Ishikawa (cell line): ENCODE measurements around the gene MIS12.

Experiments used
- CEBPB ChIP-seq: IDR thresholded peaks from 2 replicates; pipeline ENCODE4 v1.6.1; 2012
- CREB1 ChIP-seq: IDR thresholded peaks from 2 replicates; pipeline ENCODE4 v1.6.1; 2012; ENCODE audit warnings: low read depth
- EGR1 ChIP-seq: IDR thresholded peaks from 2 replicates; pipeline ENCODE4 v1.6.1; 2012
- EP300 ChIP-seq: IDR thresholded peaks from 2 replicates; pipeline ENCODE4 v1.6.1; 2012; ENCODE audit warnings: borderline replicate concordance
- FOXM1 ChIP-seq: IDR thresholded peaks from 2 replicates; pipeline ENCODE4 v1.6.1; 2012; ENCODE audit warnings: low read depth, borderline replicate concordance
- MAX ChIP-seq: IDR thresholded peaks from 2 replicates; pipeline ENCODE4 v1.6.1; 2012
- NFIC ChIP-seq: IDR thresholded peaks from 2 replicates; pipeline ENCODE4 v1.6.1; 2012
- RAD21 ChIP-seq: IDR thresholded peaks from 2 replicates; pipeline ENCODE4 v1.6.1; 2012; ENCODE audit warnings: low read depth
- REST ChIP-seq: IDR thresholded peaks from 2 replicates; pipeline ENCODE4 v1.6.1; 2012; ENCODE audit warnings: low read depth, mild to moderate bottlenecking
- TAF1 ChIP-seq: IDR thresholded peaks from 2 replicates; pipeline ENCODE4 v1.6.1; 2012; ENCODE audit warnings: low read depth, mild to moderate bottlenecking
- TCF12 ChIP-seq: IDR thresholded peaks from 2 replicates; pipeline ENCODE4 v1.6.1; 2012; ENCODE audit warnings: low read depth
- TEAD4 ChIP-seq: IDR thresholded peaks from 2 replicates; pipeline ENCODE4 v1.6.1; 2012
- USF1 ChIP-seq: IDR thresholded peaks from 2 replicates; pipeline ENCODE4 v1.6.1; 2012
- YY1 ChIP-seq: IDR thresholded peaks from 2 replicates; pipeline ENCODE4 v1.6.1; 2012; ENCODE audit warnings: low read depth
- ZBTB7A ChIP-seq: IDR thresholded peaks from 2 replicates; pipeline ENCODE4 v1.6.1; 2012; ENCODE audit warnings: low read depth

MIS12 gene

GRCh38 chr17:5478992-5479391 is 7.4 kb upstream of the MIS12 start:
- TF ChIP-seq MAX (no peak), EP300 (no peak), CEBPB (no peak), NFIC (no peak), EGR1 (no peak), TAF1 (no peak), REST (no peak), FOXM1 (no peak), USF1 (no peak), YY1 (no peak), CREB1 (no peak), TCF12 (no peak), TEAD4 (no peak), RAD21 (no peak), ZBTB7A (no peak)

DNA sequence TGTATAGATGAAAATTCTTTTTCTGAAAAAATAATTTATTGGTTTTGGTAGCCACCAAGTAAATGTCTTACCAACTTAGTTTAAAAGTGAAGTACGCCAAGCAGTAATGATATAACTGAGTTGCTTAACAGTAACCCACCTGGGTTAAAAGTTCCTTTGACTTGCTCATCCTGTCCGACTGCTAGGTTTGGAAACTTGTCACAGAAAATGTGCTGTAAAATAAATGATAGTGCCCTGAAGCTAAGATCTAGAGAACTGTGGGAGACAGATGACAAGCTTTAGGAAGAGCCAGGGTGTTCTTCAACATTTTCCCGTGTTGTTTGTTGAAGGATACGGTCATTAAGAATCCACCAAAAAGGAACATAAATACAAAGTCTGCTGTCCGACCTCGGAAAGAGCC is 5.4 kb upstream of the MIS12 start:
- no peak for TF ChIP-seq TEAD4
- no peak for TF ChIP-seq EP300
- no peak for TF ChIP-seq USF1
- no peak for TF ChIP-seq MAX
- TF ChIP-seq TAF1 = no peak
- no peak for TF ChIP-seq TCF12
- TF ChIP-seq YY1 = no peak
- no peak for TF ChIP-seq CREB1
- no peak for TF ChIP-seq RAD21
- no peak for TF ChIP-seq ZBTB7A
- TF ChIP-seq EGR1 = no peak
- TF ChIP-seq FOXM1 = no peak
- TF ChIP-seq CEBPB = no peak
- no peak for TF ChIP-seq REST
- no peak for TF ChIP-seq NFIC

GRCh38 chr17:5481451-5481850 is 4.9 kb upstream of the MIS12 start:
- TF ChIP-seq TCF12 = no peak
- TF ChIP-seq TAF1 = no peak
- TF ChIP-seq CREB1 = no peak
- no peak for TF ChIP-seq MAX
- no peak for TF ChIP-seq RAD21
- TF ChIP-seq ZBTB7A = no peak
- no peak for TF ChIP-seq REST
- no peak for TF ChIP-seq YY1
- no peak for TF ChIP-seq TEAD4
- no peak for TF ChIP-seq CEBPB
- TF ChIP-seq EGR1 = no peak
- TF ChIP-seq USF1 = no peak
- no peak for TF ChIP-seq NFIC
- no peak for TF ChIP-seq FOXM1
- TF ChIP-seq EP300 = no peak
